GM21576 (cell line): ENCODE results near the gene PFAS.
"Not testable (repeated sequence)": the region's sequence is repeated elsewhere in the genome, so short reads cannot be mapped to it uniquely, and the experiment has no call there.

Experiments used
- ATAC-seq: cut with Tn5 transposase; IDR thresholded peaks from one replicate; pipeline ENCODE4 v1.9.1; 2021; ENCODE audit warnings: mild to moderate bottlenecking, moderate library complexity; ENCODE audit not compliant: unreplicated experiment

PFAS gene

GRCh38 chr17:8225813-8226535 lies 23.1 kb upstream of the PFAS start:
- ATAC-seq, result no peak

DNA sequence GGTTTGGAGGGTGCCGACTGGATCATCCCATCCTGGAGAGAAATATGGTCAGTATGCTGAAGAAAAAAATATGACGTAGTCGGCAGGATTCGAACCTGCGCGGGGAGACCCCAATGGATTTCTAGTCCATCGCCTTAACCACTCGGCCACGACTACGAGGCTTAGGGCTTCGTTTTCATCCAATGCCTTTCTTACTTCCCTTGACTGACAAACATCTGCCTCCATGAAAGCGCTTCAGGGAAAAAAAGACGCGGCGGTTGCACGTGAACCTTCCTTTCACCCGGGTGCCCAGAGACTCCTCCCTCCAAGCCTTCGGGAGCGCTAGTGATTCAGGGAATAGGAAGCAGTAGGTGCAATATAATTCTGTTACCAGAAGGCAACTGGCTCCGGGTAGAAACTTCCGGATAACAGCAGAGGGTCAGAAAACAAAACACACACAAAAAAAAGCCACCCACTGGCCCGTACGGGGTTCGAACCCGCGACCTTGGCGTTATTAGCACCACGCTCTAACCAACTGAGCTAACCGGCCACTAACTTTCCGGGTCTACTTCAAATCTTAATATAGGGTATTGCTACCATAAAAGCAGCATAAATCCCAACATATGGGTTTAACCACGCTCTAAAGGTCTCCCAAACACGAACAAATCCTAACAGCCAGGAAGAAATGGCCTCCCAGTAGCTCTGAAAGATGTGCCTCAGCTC lies 22.4 kb upstream of the PFAS start:
- ATAC-seq, result no peak

DNA sequence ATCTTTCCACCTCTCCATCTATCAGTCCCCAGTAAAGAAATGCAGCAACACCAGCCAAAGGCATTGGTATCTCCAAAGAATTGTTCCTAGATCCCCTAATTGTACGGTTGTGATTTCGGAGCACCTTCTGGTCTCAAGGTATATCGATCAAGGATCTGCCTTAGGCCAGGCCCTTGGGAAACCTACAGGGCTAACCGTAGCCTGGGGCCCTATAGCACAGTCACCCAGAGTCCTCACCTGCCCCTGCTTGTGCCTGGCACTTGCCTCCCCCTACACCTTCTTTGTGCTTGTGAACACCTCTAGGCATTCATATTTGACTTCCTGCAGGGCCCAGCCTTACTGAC lies 21.9 kb upstream of the PFAS start:
- no peak for ATAC-seq

DNA sequence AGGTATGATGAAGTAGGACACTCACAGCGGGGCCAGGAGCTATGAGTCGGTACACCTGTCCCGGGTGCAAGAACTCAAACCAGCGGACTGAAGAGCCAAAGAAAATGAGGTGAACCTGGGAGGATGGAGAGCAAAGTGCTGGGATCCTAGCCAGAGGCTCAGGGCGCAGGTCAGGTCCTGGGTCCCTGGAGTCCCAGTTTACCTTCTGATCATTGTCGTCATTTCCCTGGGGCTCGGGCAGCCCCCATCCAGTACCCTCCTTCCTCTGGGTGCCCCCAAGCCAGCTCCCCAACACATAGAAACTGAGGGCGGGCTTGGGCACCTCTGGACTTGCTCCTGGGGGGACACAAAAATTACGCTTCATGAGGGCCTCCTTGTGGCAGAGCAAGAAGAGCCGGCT lies 17.4 kb upstream of the PFAS start:
- no peak for ATAC-seq

GRCh38 chr17:8234361-8235270 lies 14.5 kb upstream of the PFAS start:
- ATAC-seq, result no peak

DNA sequence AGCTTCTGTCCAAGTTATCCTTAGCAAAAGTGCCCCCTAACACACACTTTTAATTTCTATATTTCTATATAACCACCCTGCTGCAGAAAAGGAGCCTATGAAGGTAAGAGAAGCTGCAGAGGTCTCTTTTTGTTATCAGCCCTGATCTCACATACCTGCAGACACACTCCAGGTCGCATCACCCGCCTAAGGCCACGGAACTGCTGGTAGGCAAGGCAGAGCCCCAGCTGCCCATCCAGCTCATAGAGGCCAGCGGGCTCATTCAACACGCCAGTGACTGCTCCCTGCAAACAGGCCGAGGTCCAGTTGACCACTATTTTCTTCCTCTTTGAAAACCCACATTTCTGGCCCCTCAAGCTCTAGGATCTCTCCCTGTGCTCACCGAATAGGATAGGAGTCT lies 13.4 kb upstream of the PFAS start:
- no peak for ATAC-seq

DNA sequence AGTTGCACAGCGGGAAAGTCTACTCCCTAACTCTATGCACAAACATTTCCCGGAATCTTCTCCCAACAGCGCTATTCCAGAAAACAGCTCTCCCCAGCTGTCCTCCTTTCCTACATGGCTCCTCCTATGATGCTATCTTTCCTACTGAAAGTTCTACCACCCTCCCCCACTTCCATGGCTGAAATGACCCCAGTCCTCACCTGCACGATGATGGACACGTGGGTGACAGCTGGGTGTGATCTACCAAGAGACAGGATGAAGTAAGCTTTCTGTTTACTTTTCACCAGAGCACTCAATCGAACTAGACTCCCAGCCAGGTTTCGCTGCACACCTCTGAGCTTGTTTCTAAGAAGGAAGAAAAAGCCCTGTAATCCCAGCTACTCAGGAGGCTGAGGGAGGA lies 11.9 kb upstream of the PFAS start:
- no peak for ATAC-seq

GRCh38 chr17:8237886-8238285 lies 11.2 kb upstream of the PFAS start:
- ATAC-seq, result no peak

- ATAC-seq, result no peak
Observed at GRCh38 chr17:8243827-8244226, 5.3 kb upstream of the PFAS start.

DNA sequence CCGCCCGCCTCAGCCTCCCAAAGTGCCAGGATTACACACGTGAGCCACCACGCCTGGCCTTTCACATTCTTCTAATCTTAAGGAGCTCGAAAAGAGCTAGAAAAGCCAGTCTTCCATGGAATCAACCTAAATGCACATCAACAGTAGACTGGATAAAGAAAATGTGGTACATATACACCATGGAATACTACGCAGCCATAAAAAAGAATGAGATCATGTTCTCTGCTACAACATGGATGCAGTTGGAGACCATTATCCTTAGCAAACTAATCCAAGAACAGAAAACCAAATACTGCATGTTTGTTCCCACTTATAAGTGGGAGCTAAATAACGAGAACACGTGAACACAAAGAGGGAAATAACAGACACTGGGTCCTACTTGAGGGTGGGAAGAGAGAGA lies 4.3 kb upstream of the PFAS start:
- ATAC-seq, result no peak

DNA sequence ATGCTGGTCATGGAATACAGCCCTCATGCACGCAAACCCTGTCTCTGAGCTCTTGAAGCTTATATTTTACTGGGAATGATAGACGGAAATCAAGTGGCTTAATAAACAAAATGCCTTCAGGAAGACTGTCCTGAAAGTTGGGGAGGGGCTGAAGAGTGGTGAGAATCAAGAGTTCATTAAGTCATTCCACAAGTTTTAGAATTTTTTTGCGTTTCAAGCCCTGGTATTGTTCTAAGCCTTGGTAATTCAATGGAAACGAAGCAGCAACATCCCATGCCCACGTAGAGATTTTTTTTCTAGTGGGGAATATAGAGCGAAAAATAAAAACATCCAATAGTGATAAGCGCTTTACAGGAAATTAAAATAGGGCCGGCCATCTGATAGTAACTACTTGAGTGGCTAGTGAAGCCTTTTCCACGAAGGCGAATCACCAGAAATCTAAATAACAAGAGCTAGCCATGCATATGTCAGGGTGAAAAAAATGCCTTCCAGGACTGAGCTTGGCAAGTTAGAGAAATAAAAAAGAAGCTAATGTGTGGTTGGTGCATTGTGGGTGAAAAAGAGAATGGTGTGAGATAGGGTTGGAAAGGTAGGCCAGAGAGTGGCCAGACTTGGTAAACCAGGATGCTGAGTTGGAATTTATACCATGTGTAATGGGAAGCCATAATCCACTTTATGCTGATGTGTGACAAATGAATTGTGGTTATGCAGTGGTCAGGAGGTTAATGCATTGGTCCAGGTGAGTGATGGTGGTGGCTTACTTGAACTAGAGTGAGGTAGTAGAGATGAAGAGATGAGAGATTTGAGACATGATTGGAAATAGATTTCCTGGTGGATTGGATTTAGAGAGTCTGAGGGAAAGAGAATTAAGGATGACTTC lies 772 bp downstream of the PFAS start:
- ATAC-seq, result no peak

DNA sequence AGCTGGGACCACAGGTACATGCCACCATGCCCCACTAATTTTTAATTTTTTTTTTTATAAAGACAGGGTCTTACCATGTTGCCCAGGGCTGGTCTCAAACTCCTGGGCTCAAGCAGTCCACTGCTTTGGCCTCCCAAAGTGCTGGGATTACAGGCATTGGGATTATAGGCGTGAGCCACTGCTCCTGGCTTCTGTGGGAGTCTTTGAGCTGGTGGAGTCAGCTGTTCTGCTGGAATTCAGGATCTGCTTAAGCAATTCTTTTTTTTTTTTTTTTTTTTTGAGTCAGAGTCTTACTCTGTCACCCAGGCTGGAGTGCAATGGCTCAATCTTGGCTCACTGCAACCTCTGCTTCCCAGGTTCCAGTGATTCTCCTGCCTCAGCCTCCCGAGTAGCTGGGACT lies 2.3 kb downstream of the PFAS start:
- not testable (repeated sequence) for ATAC-seq

DNA sequence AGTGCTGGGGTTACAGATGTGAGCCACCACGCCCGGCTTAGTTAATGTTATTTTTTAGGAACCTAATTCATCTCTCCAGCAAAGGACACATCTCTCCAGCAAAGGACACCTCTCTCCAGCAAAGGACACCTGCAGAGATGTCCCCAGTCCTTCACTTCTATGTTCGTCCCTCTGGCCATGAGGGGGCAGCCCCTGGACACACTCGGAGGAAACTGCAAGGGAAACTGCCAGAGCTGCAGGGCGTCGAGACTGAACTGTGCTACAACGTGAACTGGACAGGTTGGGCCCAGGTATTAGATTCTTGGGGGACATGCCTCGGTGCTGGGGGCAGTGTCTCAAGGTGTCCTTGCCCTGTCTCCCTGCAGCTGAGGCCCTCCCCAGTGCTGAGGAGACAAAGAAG lies 4.7 kb downstream of the PFAS start:
- no peak for ATAC-seq

DNA sequence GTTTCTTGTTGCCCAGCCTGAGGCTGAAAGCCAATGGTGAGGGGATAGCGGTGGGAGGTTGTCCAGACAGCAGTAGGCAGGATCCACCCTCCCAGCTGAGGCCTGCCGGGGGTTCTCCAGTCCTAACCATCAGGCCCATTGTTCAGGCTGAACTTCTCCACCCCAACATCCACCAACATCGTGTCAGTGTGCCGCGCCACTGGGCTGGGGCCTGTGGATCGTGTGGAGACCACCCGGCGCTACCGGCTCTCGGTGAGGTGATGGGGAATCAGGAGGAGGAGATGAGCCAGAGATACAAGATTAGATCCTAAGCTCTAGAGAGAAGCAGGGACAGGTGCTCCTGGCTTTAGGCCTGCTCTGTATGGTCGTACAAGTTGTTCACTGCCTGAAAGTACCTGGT lies 5.8 kb downstream of the PFAS start:
- no peak for ATAC-seq

- ATAC-seq, result no peak
Observed at GRCh38 chr17:8255499-8255898, 6.4 kb downstream of the PFAS start.

DNA sequence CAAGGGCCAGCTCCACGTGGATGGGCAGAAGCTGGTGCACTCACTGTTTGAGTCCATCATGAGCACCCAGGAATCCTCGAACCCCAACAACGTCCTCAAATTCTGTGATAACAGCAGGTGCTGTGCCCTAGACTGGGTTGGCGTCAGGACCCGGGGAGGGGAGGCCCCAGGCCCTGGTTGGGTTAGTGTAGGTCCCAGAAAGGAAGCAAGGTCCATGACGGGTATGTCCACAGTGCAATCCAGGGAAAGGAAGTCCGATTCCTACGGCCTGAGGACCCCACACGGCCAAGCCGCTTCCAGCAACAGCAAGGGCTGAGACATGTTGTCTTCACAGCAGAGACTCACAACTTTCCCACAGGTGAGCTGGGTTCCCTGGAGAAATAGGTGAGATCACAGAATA lies 7.2 kb downstream of the PFAS start:
- ATAC-seq, result no peak

DNA sequence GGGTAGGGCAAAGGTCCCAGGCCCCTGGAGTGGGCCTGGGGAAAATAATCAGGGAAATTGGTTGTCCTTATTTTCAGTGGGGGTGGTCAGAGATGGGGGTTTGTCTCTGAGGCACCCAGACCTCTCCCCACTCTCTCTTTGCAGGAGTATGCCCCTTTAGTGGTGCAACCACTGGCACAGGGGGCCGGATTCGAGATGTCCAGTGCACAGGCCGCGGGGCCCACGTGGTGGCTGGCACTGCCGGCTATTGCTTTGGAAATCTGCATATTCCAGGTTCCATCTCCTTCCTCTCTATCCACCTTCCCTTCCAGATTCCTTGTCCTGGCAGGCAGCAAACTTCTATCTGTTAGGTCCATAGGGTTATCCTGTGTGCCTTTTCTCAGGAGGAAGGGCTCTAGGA lies 7.6 kb downstream of the PFAS start:
- ATAC-seq, result no peak

GRCh38 chr17:8257801-8258200 lies 8.7 kb downstream of the PFAS start:
- ATAC-seq, result no peak

GRCh38 chr17:8264320-8264719 lies 15.2 kb downstream of the PFAS start:
- ATAC-seq, result no peak

- no peak for ATAC-seq
Observed at GRCh38 chr17:8264836-8265542, 15.9 kb downstream of the PFAS start.
